Stimulated activated memory B cell treated with anti-CD40 and anti-IgM and Interleukin-4, amounts not matched to agents 10 μg/mL and 1 μg/mL and 100 μg/mL, for 72 hours (primary cell): Measurements from ENCODE around the gene ENPP6.

Experiments used
- ATAC-seq: fragments of 150-1000 bp; cut with Tn5 transposase; 2 replicates; pipeline ENCODE4 v1.10.0; 2021
- H3K27ac Mint-ChIP-seq: one replicate; pipeline ENCODE4 v1.8.0; 2022; ENCODE audit warnings: mild to moderate bottlenecking, mixed read lengths
- H3K27me3 Mint-ChIP-seq: one replicate; pipeline ENCODE4 v1.8.0; 2022; ENCODE audit warnings: mixed read lengths
- H3K36me3 Mint-ChIP-seq: one replicate; pipeline ENCODE4 v1.8.0; 2022; ENCODE audit warnings: mixed read lengths
- H3K4me1 Mint-ChIP-seq: one replicate; pipeline ENCODE4 v1.8.0; 2022; ENCODE audit warnings: mixed read lengths
- H3K4me3 Mint-ChIP-seq: one replicate; pipeline ENCODE4 v1.8.0; 2022; ENCODE audit warnings: mild to moderate bottlenecking, moderate library complexity, mixed read lengths
- H3K9me3 Mint-ChIP-seq: one replicate; pipeline ENCODE4 v1.8.0; 2022; ENCODE audit warnings: mixed read lengths

Gene ENPP6

DNA sequence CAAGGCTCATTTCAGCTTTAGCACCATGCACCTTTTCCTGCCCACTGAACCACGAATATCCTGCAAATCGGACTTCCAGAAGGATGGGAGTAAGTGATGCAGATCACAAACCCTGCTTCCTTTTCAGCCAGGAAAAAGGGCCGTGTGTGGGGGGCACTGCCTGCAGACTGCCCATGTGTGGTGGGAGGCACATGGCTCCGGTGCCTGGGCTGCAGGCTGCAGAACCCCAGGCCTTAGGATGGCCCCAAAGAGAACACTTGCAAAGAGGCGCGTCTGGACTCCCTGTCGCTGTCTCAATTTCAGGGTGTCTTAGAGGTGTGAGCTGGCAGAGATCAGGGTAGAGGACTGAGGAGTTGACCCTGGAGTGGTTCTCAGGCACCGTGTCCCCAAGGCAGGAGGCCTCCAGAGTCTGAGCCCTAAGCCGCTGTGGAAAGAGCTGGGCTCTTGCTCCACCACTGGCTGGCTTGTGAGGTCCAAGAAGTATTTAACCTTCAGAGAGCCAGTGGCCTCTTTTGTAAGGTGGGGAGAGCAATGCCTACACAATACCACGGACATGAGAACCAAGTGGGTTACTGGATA, 97.0 kb downstream of the ENPP6 start:
- ATAC-seq: no peak
- no peaks in the 10 kb centered on the region for H3K36me3 Mint-ChIP-seq
- peaks cover 21% of the 10 kb centered on the region for H3K27me3 Mint-ChIP-seq

DNA sequence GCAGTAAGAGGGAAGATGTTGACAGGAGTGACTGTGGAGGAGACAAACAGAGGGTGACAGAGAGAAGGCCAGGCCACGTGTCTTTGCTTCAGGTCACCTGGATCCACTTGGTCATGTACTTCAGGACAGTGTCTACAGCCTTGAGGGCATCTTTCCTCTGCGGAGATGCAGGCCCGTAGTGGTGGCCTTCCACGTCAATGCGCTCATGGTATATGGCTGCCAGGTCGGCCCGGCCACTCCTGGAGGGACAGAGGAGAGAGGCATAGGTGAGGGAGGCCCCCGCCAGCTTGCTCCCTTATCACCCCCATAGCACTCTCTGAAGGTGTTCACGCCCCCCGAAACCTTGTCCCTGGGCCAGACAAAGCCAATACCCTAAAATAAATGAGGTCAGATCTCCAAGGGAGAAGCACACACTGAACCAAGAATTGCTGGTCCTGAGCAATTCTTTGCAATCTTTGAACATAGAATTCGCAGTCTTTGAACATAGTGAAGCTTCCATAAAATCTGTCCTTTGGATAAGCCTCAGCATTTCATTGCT, 99.9 kb downstream of the ENPP6 start:
- no peak overlapping the region for H3K4me3 Mint-ChIP-seq
- peaks cover 15% of the 10 kb centered on the region for H3K27me3 Mint-ChIP-seq
- no peaks in the 10 kb centered on the region for H3K36me3 Mint-ChIP-seq

More for the DNA sequence above, 97.0 kb downstream of the ENPP6 start:
- Mint-ChIP-seq H3K27ac (no peak overlapping the region), H3K4me3 (no peak overlapping the region), H3K9me3 (no peaks in the 10 kb centered on the region), H3K4me1 (no peaks in the 10 kb centered on the region)

DNA sequence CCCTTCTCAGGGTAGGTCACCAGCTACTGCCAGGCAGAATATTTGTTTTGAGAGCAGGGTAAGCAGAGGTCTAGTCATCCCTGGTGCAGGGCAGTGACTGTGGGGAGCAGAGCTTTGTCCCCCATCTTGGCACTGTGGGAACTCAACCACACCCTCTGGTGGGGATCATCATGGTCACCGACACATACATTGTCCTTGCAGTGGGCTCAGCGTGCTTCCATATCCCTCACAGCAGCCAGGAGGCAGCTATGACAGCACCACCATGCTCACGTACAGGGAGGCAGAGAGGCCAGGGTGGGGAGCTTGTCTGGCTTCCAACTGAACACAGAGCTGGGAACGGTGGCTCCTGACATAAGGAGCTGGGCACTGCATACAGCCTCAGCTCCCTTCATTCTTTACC, 102.3 kb downstream of the ENPP6 start:
- Mint-ChIP-seq H3K27ac (no peak overlapping the region), H3K4me3 (no peak overlapping the region), H3K36me3 (no peaks in the 10 kb centered on the region), H3K27me3 (peaks cover 8% of the 10 kb centered on the region), H3K4me1 (no peaks in the 10 kb centered on the region), H3K9me3 (peaks cover 2% of the 10 kb centered on the region)
- no peak for ATAC-seq

More for the DNA sequence above, 99.9 kb downstream of the ENPP6 start:
- peak; percentile 15 for ATAC-seq
- Mint-ChIP-seq H3K27ac (no peak overlapping the region), H3K9me3 (no peaks in the 10 kb centered on the region), H3K4me1 (no peaks in the 10 kb centered on the region)

DNA sequence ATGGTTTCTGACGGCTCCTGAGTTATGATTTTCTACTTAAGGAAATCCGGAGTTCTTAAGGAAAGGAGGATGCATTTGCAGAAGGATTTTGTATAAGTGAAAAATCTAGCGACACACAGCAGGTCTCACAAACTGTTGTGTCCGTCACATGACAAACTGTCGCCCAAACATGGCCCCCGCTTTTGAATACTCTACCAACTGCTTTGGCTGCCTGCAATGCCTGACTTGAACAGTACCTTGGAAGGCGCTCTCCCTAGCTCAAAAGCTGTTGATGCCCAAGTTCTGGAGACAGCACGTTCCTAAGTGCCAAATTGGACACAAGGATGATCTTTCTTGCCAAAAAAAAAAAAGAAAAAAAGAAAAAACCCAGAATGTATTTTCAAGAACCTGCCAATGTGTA, 103.2 kb downstream of the ENPP6 start:
- peaks cover 8% of the 10 kb centered on the region for H3K27me3 Mint-ChIP-seq
- no peaks in the 10 kb centered on the region for H3K36me3 Mint-ChIP-seq
- no peak overlapping the region for H3K4me3 Mint-ChIP-seq
- no peak overlapping the region for H3K27ac Mint-ChIP-seq
- H3K4me1 Mint-ChIP-seq: no peaks in the 10 kb centered on the region
- no peak for ATAC-seq
- peaks cover 2% of the 10 kb centered on the region for H3K9me3 Mint-ChIP-seq

DNA sequence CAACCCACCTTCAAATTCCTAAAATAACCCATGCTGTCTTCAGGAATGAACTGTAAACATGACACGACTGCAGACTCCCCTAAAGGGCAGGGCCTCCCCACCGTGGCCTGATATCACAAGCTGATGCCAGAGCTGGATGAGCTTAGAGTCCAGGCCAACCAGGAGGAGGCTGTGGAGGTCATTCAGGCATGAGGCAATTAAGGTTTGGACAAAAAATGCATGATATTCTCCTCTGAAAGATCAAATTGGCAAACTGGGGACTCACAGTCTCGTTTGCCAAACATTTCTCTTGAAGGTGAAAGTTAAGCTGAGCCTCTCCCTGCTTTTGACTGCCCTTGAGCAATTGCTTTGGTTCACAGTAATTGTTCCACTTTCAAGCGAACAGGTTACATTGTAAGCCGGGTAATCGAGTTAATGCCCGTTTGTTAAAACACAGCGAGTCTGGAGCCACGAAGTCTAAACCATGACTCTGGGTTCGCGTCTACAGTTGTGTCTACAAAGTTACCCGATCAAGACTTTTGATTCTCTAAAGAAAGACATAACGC, 105.6 kb downstream of the ENPP6 start:
- Mint-ChIP-seq H3K36me3 (no peaks in the 10 kb centered on the region), H3K4me1 (no peaks in the 10 kb centered on the region), H3K27ac (no peak overlapping the region), H3K27me3 (peaks cover 8% of the 10 kb centered on the region), H3K4me3 (no peak overlapping the region), H3K9me3 (peaks cover 2% of the 10 kb centered on the region)
- ATAC-seq: no peak

DNA sequence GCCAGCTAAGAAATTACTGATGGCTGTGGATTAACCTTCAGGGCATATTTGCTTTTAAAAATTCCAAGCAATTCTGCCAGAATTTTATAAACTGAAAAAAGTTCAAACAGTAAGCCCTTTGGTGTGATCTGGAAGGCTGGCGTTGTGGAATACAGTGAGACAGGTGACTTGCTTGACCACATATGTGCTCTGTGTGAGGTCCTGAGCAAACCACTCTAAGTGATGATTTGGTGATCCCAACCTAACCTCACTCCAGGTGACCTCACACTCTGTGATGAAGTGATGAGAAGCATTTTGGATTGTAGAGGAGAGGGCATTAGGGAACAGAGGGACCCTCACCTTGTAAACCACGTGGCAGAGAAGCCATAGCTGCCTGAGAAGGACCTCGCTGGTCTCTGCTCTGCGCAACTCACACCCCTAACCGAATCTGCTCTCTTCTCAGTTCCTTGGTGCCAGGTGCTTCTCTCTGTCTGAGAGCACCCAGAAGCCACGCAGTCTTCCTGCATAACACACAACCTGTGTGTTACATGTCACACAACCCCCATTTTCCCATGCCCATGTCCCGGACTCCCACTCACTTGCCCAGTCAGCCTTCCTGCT, 106.3 kb downstream of the ENPP6 start:
- H3K36me3 Mint-ChIP-seq: no peaks in the 10 kb centered on the region
- ATAC-seq: no peak
- H3K27me3 Mint-ChIP-seq: peaks cover 8% of the 10 kb centered on the region
- H3K27ac Mint-ChIP-seq: no peak overlapping the region
- peaks cover 2% of the 10 kb centered on the region for H3K9me3 Mint-ChIP-seq
- no peak overlapping the region for H3K4me3 Mint-ChIP-seq
- H3K4me1 Mint-ChIP-seq: no peaks in the 10 kb centered on the region

DNA sequence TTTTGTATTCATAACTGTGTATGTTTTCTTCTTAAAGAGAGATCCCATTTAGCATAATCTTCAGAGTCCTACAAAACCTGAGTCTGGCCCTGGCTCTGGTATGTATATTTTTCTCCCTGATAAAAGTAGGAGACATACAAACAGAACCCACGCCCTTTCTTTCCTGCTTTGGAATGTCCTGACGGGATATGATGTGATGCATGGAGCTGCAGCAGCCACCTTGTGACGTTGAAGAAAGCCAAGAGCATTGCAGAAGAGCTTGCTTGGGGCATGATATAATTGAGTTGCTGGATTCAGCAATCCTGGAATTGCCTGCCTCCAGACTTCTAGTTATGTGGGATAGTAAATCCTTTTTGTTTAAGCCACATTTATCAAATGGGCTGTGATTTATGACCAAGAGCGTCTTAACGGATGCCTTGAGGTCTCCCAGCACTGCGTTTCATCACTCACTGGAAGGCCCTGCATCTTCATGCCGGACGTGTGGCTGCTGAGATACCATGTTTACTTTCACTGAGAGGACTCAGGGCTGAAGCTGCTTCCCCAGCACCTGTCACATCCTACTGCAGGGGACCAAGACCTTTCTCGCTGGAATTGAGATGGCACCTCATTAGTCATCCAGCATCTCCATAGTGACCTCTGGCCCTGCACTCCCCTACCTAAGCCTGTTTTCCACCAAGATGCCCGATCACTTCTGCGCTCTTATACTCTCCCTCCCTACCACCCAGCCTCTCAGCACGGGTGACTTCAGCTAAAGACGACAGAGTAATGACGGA, 107.0 kb downstream of the ENPP6 start:
- Mint-ChIP-seq H3K27ac (no peak overlapping the region), H3K9me3 (peaks cover 2% of the 10 kb centered on the region), H3K4me1 (no peaks in the 10 kb centered on the region), H3K27me3 (peaks cover 7% of the 10 kb centered on the region), H3K4me3 (no peak overlapping the region), H3K36me3 (no peaks in the 10 kb centered on the region)
- no peak for ATAC-seq

DNA sequence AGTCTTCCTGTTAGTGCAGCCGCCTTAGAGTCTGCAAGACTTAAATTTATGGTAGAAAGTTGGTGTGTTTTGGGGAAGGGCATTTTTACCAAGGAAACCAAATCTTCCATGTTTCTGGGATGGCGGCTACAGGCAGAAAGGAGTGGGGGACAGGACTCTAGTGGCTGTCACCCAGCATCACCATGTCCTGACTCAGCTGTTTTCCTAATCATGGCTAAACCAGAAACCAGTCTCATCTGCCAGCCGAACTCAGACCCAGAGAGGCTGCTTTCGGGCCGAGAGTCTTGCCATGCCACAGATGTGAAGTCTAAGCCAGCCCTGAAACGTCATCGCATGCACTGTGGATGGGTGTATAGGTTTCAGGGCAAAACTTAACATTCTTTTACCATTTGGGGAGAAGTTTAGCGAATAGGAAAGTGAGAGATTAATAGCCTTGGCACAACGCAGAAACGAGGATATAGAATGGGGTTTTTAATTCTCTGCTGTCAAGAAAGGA, 109.6 kb downstream of the ENPP6 start:
- no peaks in the 10 kb centered on the region for H3K4me1 Mint-ChIP-seq
- H3K27ac Mint-ChIP-seq: no peak overlapping the region
- no peak for ATAC-seq
- H3K27me3 Mint-ChIP-seq: peaks cover 7% of the 10 kb centered on the region
- H3K36me3 Mint-ChIP-seq: no peaks in the 10 kb centered on the region
- no peak overlapping the region for H3K4me3 Mint-ChIP-seq
- H3K9me3 Mint-ChIP-seq: peaks cover 2% of the 10 kb centered on the region

DNA sequence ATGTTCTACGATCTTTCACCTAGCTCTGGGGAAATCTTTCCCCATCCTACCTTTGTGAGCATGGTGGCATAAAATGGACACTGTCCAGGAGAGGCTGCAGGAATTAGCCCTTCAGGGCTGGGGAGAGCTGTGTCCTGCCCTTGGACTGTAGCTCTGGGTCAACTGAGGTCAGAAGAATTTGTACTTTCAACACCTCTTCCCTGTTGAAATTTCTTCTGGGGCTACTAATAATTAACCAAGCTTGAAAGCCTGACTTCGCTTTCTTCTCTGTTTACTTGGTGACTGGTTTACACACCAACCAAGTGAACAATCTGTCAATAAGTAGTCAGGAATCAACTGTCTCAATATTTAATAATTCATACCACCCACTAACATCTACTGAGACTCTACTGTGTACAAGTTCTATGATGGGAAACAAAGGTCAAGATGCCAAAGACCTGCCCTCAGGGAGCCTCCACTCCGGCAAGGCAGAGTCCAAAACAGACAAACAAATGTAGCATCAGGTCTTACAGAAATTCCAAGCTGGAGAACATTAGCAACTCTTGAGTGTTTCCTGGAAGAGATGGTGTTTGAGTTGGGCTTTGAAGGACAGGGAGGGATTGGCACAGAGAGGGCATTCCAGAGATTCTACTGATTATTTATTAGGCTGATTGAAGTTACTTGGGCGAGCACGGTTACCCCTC, 113.1 kb downstream of the ENPP6 start:
- Mint-ChIP-seq H3K9me3 (no peaks in the 10 kb centered on the region), H3K27ac (no peak overlapping the region), H3K36me3 (no peaks in the 10 kb centered on the region), H3K4me1 (peaks cover 4% of the 10 kb centered on the region), H3K27me3 (peaks cover 23% of the 10 kb centered on the region), H3K4me3 (no peak overlapping the region)
- no peak for ATAC-seq

DNA sequence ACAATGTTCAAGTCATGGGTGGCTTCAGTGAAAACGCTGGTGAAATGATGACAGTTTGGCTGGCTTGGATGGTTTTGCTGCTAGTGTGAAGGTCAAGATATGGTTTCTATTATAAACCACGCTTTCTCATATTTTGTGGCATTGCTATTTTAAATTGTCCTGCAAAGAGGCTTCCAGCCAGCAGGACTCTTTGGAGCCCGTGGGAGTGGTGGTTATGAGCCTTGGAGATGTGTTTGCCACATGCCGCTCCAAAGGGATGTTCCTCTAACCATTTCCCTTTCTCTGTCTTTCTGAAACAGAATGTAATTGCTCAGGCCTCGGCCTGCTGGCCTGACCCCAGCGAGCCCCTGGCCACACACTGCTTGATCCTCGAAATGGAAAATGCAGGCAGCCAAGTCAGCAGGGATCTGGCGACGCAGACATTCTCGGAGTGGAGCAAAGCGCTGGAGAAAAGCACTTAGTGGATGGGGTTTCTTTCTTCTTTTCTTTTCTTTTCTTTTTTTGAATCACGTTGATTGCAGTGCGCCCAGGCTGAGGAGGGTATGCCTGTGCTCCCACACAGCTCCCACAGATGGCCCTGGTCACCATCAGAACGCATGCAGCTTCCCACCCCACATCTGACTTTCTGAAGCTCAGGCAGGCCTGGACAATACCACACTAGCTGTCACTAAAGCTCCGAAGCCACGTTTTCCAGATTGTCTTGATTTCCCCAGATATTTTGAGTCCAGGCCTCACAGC, 114.0 kb downstream of the ENPP6 start:
- H3K4me1 Mint-ChIP-seq: peaks cover 7% of the 10 kb centered on the region
- H3K9me3 Mint-ChIP-seq: no peaks in the 10 kb centered on the region
- H3K36me3 Mint-ChIP-seq: no peaks in the 10 kb centered on the region
- H3K27me3 Mint-ChIP-seq: peaks cover 31% of the 10 kb centered on the region
- no peak for ATAC-seq
- H3K4me3 Mint-ChIP-seq: no peak overlapping the region
- H3K27ac Mint-ChIP-seq: no peak overlapping the region

DNA sequence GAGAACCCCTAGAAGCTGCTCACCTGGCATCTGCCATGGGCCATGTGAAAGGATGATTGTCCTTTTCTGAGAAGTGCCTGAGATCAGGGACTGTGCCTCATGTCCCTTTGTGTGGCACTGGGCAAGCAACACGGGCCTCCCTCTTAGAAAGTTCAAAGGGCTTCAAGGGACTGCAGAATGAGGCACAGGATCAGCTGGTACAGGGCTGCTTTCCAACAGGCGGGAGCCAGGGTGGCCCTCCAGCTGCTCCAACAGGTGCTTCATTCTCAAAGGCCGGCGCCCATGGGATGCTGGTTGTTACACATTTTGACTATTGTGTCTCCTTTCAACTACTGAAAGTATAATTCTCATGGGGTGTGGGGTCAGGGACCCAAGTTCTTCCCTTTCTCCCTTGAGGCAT, 114.7 kb downstream of the ENPP6 start:
- no peak overlapping the region for H3K27ac Mint-ChIP-seq
- no peaks in the 10 kb centered on the region for H3K9me3 Mint-ChIP-seq
- ATAC-seq: no peak
- H3K36me3 Mint-ChIP-seq: no peaks in the 10 kb centered on the region
- peaks cover 7% of the 10 kb centered on the region for H3K4me1 Mint-ChIP-seq
- H3K27me3 Mint-ChIP-seq: peaks cover 37% of the 10 kb centered on the region
- no peak overlapping the region for H3K4me3 Mint-ChIP-seq

DNA sequence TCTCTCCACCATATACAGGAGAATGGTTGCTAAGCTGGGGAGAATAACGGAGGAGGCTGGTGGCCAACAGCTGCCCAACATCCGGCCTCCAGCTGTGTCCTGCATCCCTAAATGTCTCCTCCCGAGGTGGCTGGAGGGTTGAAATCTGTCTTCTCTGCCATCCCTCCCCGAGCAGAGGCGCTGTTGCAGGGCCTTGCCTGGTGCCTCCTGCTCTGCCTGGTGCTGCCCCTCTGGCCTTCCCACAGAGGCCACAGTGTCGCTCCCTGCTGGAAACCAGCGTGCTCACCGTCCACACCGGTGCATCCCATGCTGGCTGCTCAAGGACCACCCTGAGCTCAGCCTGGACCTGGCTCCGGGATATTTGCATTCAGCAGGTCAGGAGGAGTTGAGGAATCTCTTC, 115.2 kb downstream of the ENPP6 start:
- H3K27me3 Mint-ChIP-seq: peaks cover 40% of the 10 kb centered on the region
- H3K4me1 Mint-ChIP-seq: peaks cover 7% of the 10 kb centered on the region
- H3K4me3 Mint-ChIP-seq: no peak overlapping the region
- no peaks in the 10 kb centered on the region for H3K9me3 Mint-ChIP-seq
- H3K36me3 Mint-ChIP-seq: no peaks in the 10 kb centered on the region
- ATAC-seq: no peak
- H3K27ac Mint-ChIP-seq: no peak overlapping the region

DNA sequence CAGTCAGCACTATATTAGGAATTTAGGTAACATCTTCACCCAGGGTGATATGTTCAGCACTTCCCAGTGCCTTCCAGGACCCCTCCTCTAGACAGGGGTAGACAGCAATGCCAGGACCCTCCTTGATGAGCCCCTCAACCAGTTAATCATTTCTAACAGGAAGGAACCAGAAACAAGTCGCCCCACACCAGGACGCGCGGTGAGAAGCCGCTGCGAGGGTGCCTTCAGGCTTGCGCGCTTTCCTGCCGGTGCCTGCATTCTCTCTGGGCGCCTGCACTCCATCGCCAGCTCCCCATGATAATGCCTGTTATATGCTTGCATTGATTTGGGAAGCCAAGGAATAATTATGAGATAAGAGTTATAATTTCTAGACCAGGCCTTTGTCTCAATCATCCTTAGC, 116.0 kb downstream of the ENPP6 start:
- H3K4me3 Mint-ChIP-seq: no peak overlapping the region
- H3K4me1 Mint-ChIP-seq: peaks cover 7% of the 10 kb centered on the region
- no peaks in the 10 kb centered on the region for H3K9me3 Mint-ChIP-seq
- H3K27ac Mint-ChIP-seq: no peak overlapping the region
- H3K27me3 Mint-ChIP-seq: peaks cover 46% of the 10 kb centered on the region
- no peak for ATAC-seq
- no peaks in the 10 kb centered on the region for H3K36me3 Mint-ChIP-seq

DNA sequence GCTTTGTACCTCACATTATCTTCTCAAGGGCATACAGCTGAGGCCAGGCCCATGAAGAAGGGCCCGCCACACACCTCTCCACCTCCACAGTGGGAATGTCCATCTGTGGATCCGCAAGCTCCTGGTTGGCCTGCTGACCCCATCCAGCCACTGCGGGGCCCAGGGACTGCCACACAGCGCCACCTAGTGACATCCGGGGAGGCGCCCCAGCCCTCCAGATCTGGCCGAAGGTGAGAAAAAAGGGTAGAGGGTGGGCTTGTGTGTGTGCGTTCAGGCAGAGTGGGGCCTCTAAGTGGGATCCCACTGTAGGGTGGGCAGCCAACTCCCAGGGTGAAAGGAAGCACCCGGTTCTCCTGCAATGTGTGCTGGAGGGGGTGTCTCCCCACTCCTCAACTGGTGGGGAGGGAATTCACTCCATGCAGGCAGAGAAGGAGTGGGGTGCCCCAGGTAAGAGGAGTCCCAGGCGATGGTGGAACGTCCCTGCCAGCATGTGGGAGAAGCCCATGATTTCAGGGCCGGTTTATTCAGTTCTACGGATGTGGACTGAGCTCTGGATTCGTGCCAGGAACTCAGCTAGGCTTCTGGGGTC, 117.3 kb downstream of the ENPP6 start:
- H3K27me3 Mint-ChIP-seq: peaks cover 46% of the 10 kb centered on the region

More for the DNA sequence above, 117.3 kb downstream of the ENPP6 start:
- no peak for ATAC-seq
- Mint-ChIP-seq H3K27ac (no peak overlapping the region), H3K9me3 (no peaks in the 10 kb centered on the region), H3K4me1 (peaks cover 7% of the 10 kb centered on the region), H3K36me3 (no peaks in the 10 kb centered on the region), H3K4me3 (no peak overlapping the region)
